Ascending aorta (tissue), 2 donors: ENCODE measurements around the gene ATP5ME. TPM values are rescaled to one million over a fixed set of nuclear protein-coding genes. Genes with fewer than 3 reads are reported as not detected.
A peak's percentile ranks its signal among the peaks of the same experiment; 100 is the strongest.
"Not testable (repeated sequence)": the region's sequence is repeated elsewhere in the genome, so short reads cannot be mapped to it uniquely, and the experiment has no call there.

ENCODE experiments used
- DNase-seq, 2 donors: peaks; one replicate each; pipeline ENCODE4 v3.0.0-alpha.2; 2019; ENCODE audit warnings: low spot score in 2 of 2
- H3K27ac ChIP-seq, 2 donors: fragments of 200-600 bp; sonication (generic); one replicate each; pipeline ENCODE4 v1.5.1; 2016 to 2017; ENCODE audit warnings: mild to moderate bottlenecking in 1 of 2
- H3K27me3 ChIP-seq: fragments of 200-600 bp; sonication (generic); one replicate; pipeline ENCODE4 v1.5.1; 2017
- H3K36me3 ChIP-seq, 2 donors: fragments of 200-600 bp; sonication (generic); one replicate each; pipeline ENCODE4 v1.5.1; 2016
- H3K4me1 ChIP-seq, 2 donors: fragments of 200-600 bp; sonication (generic); one replicate each; pipeline ENCODE4 v1.5.1; 2016 to 2017; ENCODE audit warnings: mild to moderate bottlenecking in 1 of 2
- H3K4me3 ChIP-seq, 2 donors: fragments of 200-600 bp; sonication (generic); one replicate each; pipeline ENCODE4 v1.5.1; 2016 to 2017; ENCODE audit warnings: mild to moderate bottlenecking in 1 of 2
- H3K9me3 ChIP-seq, 2 donors: fragments of 200-600 bp; sonication (generic); one replicate each; pipeline ENCODE4 v1.5.1; 2016
- intact Hi-C: fragments of 100-400 bp; cut with DNase I; formaldehyde crosslinking; loops from one replicate; pipeline ENCODE4 v1.15.1; 2023
- total RNA-seq: library from RNA; depleted of rRNA; stranded (reverse); fragments of >200 nt; gene quantifications from one replicate; pipeline ENCODE4 v1.1.0, GENCODE V29; 2016
- TF ChIP-seq, protein P1 (sequence below), 3 experiments: fragments of 200-600 bp in 2 of 3; fragments of 450-650 bp in 1 of 3; sonication (generic) in 2 of 3; IDR thresholded peaks; one replicate each; pipeline ENCODE4 v1.5.1; 2016 to 2019; ENCODE audit warnings: antibody characterized with exemption in 3 of 3, mild to moderate bottlenecking in 1 of 3, moderate library complexity in 1 of 3

The ATP5ME gene
- total RNA-seq, 1 donor from 2014 or later: not detected

DNA sequence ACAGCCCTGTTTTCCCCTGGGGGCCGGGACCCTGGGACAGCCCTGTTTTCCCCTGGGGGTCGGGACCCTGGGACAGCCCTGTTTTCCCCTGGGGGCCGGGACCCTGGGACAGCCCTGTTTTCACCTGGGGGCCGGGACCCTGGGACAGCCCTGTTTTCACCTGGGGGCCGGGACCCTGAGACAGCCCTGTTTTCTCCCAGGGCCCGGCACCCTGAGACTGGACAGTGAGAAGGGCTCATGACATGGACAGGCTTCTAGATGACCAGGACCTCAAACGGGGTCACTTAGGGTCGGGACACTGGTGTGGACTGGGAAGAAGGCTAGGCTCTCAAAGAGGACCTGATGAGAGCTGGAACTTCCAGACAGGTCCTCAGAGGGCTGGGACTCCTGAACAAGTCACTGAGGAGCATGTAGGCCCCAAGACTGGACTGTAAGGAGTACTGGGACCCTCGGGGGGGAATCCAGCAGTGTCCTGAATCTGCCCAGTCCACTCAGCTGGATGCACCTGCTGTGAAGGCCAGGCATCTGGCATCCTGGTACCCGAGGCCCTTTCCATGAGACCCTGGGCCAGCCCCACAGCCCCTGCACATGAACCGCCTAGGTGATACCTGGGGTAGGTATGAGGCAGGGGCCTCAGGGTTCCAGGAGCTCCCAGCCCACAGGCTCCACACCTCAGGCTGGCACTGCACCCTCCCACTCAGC is 34.0 kb upstream of the ATP5ME start:
- Histone ChIP-seq H3K4me3 (peak overlapping the region in 1 of 2 donors; percentile 17), H3K27me3 (no peaks in the 10 kb centered on the region), H3K4me1 (peaks cover 6 to 13% of the 10 kb centered on the region in 2 donors), H3K36me3 (no peaks in the 10 kb centered on the region), H3K27ac (no peak overlapping the region), H3K9me3 (no peaks in the 10 kb centered on the region)
- intact Hi-C loops: loop anchor here (5.0 kb wide), 2 partner anchors 371 to 1299 kb away; partner anchors contain the start of genes NELFA and ZNF141
- TF ChIP-seq, protein P1, sequence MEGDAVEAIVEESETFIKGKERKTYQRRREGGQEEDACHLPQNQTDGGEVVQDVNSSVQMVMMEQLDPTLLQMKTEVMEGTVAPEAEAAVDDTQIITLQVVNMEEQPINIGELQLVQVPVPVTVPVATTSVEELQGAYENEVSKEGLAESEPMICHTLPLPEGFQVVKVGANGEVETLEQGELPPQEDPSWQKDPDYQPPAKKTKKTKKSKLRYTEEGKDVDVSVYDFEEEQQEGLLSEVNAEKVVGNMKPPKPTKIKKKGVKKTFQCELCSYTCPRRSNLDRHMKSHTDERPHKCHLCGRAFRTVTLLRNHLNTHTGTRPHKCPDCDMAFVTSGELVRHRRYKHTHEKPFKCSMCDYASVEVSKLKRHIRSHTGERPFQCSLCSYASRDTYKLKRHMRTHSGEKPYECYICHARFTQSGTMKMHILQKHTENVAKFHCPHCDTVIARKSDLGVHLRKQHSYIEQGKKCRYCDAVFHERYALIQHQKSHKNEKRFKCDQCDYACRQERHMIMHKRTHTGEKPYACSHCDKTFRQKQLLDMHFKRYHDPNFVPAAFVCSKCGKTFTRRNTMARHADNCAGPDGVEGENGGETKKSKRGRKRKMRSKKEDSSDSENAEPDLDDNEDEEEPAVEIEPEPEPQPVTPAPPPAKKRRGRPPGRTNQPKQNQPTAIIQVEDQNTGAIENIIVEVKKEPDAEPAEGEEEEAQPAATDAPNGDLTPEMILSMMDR (IDR thresholded peaks at IDR 0.05): no peak
- DNase-seq: no peak

DNA sequence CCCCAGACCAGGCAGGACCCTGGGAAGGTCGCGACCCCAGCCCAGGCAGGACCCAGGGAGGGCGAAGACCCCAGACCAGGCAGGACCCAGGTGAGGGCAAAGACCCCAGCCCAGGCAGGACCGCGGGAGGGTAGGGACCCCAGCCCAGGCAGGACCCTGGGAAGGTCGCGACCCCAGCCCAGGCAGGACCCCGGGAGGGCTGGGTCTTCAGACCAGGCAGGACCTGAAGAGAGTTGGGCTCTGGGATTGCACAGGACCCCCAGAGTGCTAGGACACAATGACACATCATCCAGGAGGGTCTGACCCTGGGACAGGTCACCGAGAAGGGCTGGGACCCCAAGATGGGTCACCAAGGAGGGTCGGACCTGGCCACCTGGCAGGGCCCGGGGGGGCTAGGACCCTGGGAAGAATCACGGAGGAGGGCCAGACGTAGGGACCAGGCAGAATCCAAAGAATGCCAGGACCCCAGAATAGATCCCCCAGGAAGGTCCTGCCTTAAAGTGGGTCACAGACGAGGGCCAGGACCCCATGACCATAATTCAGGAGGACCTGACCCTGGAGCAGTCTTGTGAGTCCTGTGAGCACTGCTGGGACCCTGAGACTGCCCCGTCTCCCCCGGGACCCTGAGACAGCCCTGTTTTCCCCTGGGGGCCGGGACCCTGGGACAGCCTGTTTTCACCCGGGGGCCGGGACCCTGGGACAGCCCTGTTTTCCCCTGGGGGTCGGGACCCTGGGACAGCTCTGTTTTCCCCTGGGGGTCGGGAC is 32.9 kb upstream of the ATP5ME start:
- intact Hi-C loops: loop anchor here (5.0 kb wide), 2 partner anchors 370 to 1300 kb away; partner anchors contain the start of genes NELFA and ZNF141
- Histone ChIP-seq H3K4me3 (peak overlapping the region; percentile 75 to 100), H3K4me1 (peaks cover 6 to 13% of the 10 kb centered on the region in 2 donors), H3K27me3 (no peaks in the 10 kb centered on the region), H3K27ac (peak overlapping the region in 1 of 2 donors; percentile 92), H3K36me3 (no peaks in the 10 kb centered on the region), H3K9me3 (no peaks in the 10 kb centered on the region)
- no peak for DNase-seq
- TF ChIP-seq, protein P1 (IDR thresholded peaks at IDR 0.05): no peak

DNA sequence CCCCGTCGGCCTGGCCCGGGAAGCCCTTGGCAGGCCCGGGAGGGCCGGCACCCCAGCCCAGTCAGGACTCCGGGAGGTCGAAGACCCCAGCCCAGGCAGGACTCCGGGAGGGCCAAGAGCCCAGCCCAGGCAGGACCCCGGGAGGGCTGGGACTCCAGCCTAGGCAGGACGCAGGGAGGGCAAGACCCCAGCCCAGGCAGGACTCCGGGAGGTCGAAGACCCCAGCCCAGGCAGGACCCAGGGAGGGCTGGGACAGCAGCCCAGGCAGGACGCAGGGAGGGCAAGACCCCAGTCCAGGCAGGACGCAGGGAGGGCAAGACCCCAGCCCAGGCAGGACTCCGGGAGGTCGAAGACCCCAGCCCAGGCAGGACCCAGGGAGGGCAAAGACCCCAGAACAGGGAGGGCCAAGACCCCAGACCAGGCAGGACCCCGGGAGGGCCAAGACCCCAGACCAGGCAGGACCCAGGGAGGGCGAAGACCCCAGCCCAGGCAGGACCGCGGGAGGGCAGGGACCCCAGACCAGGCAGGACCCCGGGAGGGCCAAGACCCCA is 32.1 kb upstream of the ATP5ME start:
- H3K27me3 ChIP-seq, H3K36me3 ChIP-seq, DNase-seq, H3K9me3 ChIP-seq: not testable (repeated sequence)
- peak overlapping the region; percentile 79 to 92 for H3K27ac ChIP-seq
- H3K4me1 ChIP-seq: peaks cover 6 to 13% of the 10 kb centered on the region in 2 donors
- intact Hi-C loops: loop anchor here (5.0 kb wide), 2 partner anchors 369 to 1301 kb away; partner anchors contain the start of genes NELFA and ZNF141
- H3K4me3 ChIP-seq: peak overlapping the region; percentile 75 to 100

DNA sequence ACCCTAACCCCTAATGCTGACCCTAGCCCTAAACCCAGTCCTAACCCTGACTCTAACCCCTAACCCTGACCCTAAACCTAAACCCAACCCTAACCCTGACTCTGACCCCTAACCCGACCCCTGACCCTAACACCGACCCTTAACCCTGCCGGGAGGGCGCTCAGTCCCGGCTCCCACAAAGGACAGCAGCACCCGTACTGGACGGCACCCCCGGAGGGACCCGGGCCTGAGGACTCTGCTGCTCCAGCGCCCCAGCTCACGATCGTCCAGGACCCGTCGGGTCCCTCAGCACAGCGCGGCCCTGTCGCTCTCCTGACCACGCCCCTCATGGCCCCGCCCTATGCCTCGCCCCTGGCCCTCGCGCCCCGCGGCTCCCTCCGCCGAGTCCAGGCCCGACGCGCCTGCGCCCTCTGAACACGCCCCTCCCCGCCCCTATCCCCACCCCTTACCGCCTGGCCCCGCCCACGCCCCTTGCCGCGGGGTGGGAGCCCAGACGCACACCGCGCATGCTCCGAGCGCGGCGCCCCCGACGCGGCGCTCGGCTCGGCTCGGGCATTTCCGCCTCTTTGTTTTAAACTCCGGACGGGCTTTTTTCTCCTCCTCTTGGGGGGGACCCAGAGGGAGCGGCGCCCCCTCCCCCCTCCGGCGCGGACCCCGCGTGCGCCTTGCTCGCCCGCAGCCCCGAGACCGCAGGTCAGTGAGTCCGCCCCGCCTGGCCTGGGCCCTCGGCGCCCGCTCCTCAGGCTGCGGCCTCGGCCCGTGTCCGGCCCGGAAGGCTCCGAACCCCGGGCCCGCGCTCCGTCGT is 31.4 kb upstream of the ATP5ME start, which contains the start of gene PCGF3:
TSS of gene PCGF3 (plus strand) at position 555 of the 805 bp plus-strand sequence. CDS start 27,849 bp downstream, outside the sequence.
- DNase-seq: peak; percentile 81 to 98
- TF ChIP-seq, protein P1 (IDR thresholded peaks at IDR 0.05): no peak
- Histone ChIP-seq H3K36me3 (no peaks in the 10 kb centered on the region), H3K4me1 (peaks cover 6 to 13% of the 10 kb centered on the region in 2 donors), H3K27ac (peak within 1 kb of the TSS; percentile 79 to 92), H3K9me3 (no peaks in the 10 kb centered on the region), H3K27me3 (no peaks in the 10 kb centered on the region), H3K4me3 (peak within 1 kb of the TSS; percentile 75 to 100)
- intact Hi-C loops: loop anchor here (1.0 to 5.0 kb wide), 4 partner anchors 31 to 1302 kb away; partner anchors contain the start of genes ATP5ME, MYL5, NELFA and ZNF141

DNA sequence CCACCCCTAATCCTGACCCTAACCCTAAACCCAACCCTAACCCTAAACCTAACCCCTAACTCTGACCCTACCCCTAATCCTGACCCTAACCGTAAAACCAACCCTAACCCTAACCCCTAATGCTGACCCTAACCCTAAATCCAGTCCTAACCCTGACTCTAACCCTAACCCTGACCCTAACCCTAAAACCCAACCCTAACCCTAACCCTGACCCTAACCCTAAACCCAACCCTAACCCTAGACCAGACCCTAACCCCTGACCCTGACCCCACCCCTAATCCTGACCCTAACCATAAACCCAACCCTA is 30.8 kb upstream of the ATP5ME start:
- peak overlapping the region; percentile 75 to 100 for H3K4me3 ChIP-seq
- H3K27me3 ChIP-seq: no peaks in the 10 kb centered on the region
- DNase-seq: no peak
- TF ChIP-seq, protein P1 (IDR thresholded peaks at IDR 0.05): no peak
- no peaks in the 10 kb centered on the region for H3K36me3 ChIP-seq
- H3K27ac ChIP-seq: peak overlapping the region; percentile 49 to 79
- H3K9me3 ChIP-seq: no peaks in the 10 kb centered on the region
- intact Hi-C loops: loop anchor here (1.0 to 5.0 kb wide), 4 partner anchors 31 to 1302 kb away; partner anchors contain the start of genes ATP5ME, MYL5, NELFA and ZNF141
- peaks cover 6 to 13% of the 10 kb centered on the region in 2 donors for H3K4me1 ChIP-seq
